Measurements from ENCODE around the gene PDE8B. TPM values are rescaled to one million over a fixed set of nuclear protein-coding genes. Genes with fewer than 3 reads are reported as not detected.

The PDE8B gene
- total RNA-seq, 1 experiment from 2014 or later = 0.07 TPM

DNA sequence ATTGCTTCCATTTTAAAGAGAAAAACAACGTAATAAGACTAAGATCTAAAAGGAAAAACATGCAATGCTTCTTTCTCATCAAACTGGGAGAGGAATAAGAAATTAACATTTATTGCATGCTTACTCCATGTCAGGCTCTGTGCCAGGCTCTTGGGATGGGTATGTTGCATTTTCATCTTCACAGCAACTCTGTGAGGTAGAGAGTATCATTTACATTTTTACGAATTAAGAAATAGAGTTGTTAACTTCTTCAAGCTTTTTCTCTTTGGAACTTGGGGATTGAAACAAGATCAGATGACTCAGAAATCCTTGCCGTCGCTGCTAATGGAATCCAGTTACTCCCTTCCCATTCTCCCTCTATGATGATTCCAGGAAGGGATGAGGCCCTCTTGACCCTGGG is 39.5 kb downstream of the PDE8B start:
- Mint-ChIP-seq H3K4me3 (no peak overlapping the region; a peak in 1 of 5 replicates), H3K27me3 (ENCODE audit: low read depth) (peaks cover 14% of the 10 kb centered on the region; the same call in 1 of the 2 replicates), H3K36me3 (ENCODE audit: insufficient read depth in 1 of 3, low read depth in 3 of 3) (no peaks in the 10 kb centered on the region), H3K9me3 (no peaks in the 10 kb centered on the region), H3K4me1 (no peaks in the 10 kb centered on the region), H3K27ac (no peak overlapping the region)
- no peak overlapping the region for H2BK5ac ChIP-seq (ENCODE audit: insufficient read length, low read length)
- DNase-seq = no peak
- no peak overlapping the region for H3K18ac ChIP-seq (ENCODE audit: insufficient read length, low read depth, low read length)
- H2BK20ac ChIP-seq (ENCODE audit: low read depth, low read length, poor library complexity, severe bottlenecking) = no peak overlapping the region
- H3K27ac ChIP-seq (ENCODE audit: insufficient read length, low read depth, low read length) = no peak overlapping the region
- WGBS (ENCODE audit: extremely low coverage, insufficient read length, low lambda C conversion rate) = no CpG with 5 or more reads among the region's 4 CpGs
- no peak overlapping the region for H4K91ac ChIP-seq (ENCODE audit: insufficient read length, low read depth, low read length)
- no peak overlapping the region for H3K4ac ChIP-seq (ENCODE audit: low read depth, low read length)
- no peak overlapping the region for H3K9ac ChIP-seq (ENCODE audit: extremely low read depth, insufficient read length, low read length)
- H3T11ph ChIP-seq (ENCODE audit: low read length) = no peak overlapping the region
- no peak overlapping the region for H3K4me2 ChIP-seq (ENCODE audit: insufficient read depth, insufficient read length, low read length)
- no peak overlapping the region for H2BK12ac ChIP-seq (ENCODE audit: insufficient read length, low read depth, low read length)
- H4K8ac ChIP-seq (replicated peaks; ENCODE audit: insufficient read length, low read depth, low read length) = no peak overlapping the region
- H3K79me2 ChIP-seq (ENCODE audit: insufficient read depth, low read length) = no peaks in the 10 kb centered on the region
- no peak overlapping the region for H4K5ac ChIP-seq (ENCODE audit: insufficient read length, low read depth, low read length)
- no peak overlapping the region for H2AK5ac ChIP-seq (ENCODE audit: insufficient read length, low read length)
- no peak overlapping the region for H2AFZ ChIP-seq (ENCODE audit: low read length)
- no peaks in the 10 kb centered on the region for H3K27me3 ChIP-seq (ENCODE audit: insufficient read depth, low read length)
- no peak overlapping the region for H3K14ac ChIP-seq (ENCODE audit: insufficient read depth, low read length)
- no peak overlapping the region for H2BK120ac ChIP-seq (ENCODE audit: low read depth, low read length, poor library complexity, severe bottlenecking)
- no peak overlapping the region for H3K56ac ChIP-seq (ENCODE audit: insufficient read length, low read depth, low read length)
- TF ChIP-seq CTCF (conservative IDR thresholded peaks at IDR 0.05) = no peak
- H3K23me2 ChIP-seq (ENCODE audit: insufficient read length, low read depth, low read length, poor library complexity, severe bottlenecking) = no peaks in the 10 kb centered on the region
- no peaks in the 10 kb centered on the region for H3K4me1 ChIP-seq (ENCODE audit: insufficient read depth, low read length)
- H4K20me1 ChIP-seq (ENCODE audit: control insufficient read depth, insufficient read depth, insufficient read length) = no peaks in the 10 kb centered on the region
- H3K23ac ChIP-seq (ENCODE audit: insufficient read length, low read depth, low read length) = no peak overlapping the region
- H3K79me1 ChIP-seq (ENCODE audit: insufficient read depth, low read depth, low read length, poor library complexity, severe bottlenecking) = no peaks in the 10 kb centered on the region
- no peaks in the 10 kb centered on the region for H3K9me3 ChIP-seq (ENCODE audit: control insufficient read depth, low read depth, low read length)
- H2BK15ac ChIP-seq (ENCODE audit: low read depth, low read length) = no peak overlapping the region
